NCI-H524 treated with DMSO at 0.1 percent for 48 hours (cell line): ENCODE results near the gene THG1L.
"Not testable (repeated sequence)": the region's sequence is repeated elsewhere in the genome, so short reads cannot be mapped to it uniquely, and the experiment has no call there.

Experiments
- DNase-seq: peaks from one replicate; lab custom pipeline; 2025; lab: John Stamatoyannopoulos, UW

The THG1L gene

DNA sequence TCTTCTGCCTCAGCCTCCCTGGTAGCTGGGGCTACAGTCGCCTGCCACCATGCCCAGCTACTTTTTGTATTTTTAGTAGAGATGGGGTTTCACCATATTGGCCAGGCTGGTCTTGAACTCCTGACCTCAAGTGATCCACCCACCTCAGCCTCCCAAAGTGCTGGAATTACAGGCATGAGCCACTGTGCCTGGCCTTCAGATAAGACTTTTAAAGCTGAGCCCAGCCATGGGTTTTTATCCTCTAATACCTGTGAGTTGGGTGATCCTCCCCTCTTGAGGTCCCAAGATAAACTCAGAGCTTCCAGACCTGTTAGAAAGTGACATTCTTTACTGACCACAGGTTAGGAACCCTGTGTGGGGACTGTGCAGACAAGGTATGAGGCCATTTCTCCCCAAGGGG, 3.4 kb upstream of the THG1L start:
- DNase-seq, result not testable (repeated sequence)

DNA sequence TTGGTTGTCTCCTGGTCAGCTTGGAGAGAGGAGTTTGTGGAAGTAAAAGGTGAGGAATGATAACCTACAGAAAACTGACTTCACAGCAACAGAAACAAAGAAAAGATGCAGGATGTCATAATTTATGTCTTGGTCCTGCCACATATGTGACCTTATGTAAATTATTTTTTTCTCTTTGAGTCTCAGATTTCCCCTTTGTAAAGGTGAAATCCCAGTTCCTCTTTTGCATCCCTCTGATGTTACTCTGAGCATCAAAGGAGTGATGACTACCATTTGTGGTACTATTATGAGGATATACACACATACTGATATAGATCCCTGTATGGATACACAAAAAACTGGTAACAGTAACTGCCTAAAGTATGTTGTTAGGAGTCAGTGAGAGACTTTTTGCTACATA, 1.4 kb upstream of the THG1L start:
- no peak for DNase-seq

DNA sequence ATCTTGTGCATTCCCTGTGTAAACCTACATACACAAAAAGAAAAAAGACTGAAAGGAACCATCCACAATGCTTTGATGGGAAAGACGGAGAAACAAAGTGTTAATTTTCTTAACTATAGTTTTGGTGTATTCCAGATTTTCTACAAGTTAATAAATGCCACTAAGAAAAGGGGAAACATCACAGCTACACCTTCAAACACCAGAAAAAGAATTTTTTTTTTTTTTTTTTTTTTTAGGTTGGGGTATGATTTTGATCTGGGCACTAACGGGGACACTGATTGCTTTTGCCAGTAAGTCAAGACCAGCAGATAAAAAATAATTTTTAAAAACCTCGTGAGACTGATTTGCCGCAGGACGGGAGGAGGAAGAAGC, 334 bp upstream of the THG1L start:
- DNase-seq, result no peak

GRCh38 chr5:157732130-157732514, 902 bp downstream of the THG1L start:
- DNase-seq, result no peak

- no peak for DNase-seq
Observed at GRCh38 chr5:157732596-157733262, 1.5 kb downstream of the THG1L start.

- no peak for DNase-seq
Observed at GRCh38 chr5:157734436-157734835, 3.2 kb downstream of the THG1L start.

DNA sequence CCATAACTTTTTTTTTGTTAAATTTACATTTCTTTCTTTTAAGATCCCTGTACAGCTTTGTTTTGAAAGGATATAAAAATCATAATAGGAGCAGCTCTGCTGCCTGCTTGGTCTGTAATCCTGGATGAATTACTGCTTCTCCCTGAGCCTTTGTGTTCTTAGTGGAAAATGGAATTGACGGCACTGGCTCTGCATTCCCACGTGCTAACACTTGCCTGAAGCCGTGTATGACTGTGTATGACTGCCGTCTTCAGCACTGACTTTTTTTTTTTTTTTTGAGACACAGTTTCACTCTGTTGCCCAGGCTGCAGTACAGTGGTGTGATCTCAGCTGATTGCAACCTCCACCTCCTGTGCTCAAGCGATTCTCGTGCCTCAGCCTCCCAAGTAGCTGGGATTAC, 4.8 kb downstream of the THG1L start:
- no peak for DNase-seq

DNA sequence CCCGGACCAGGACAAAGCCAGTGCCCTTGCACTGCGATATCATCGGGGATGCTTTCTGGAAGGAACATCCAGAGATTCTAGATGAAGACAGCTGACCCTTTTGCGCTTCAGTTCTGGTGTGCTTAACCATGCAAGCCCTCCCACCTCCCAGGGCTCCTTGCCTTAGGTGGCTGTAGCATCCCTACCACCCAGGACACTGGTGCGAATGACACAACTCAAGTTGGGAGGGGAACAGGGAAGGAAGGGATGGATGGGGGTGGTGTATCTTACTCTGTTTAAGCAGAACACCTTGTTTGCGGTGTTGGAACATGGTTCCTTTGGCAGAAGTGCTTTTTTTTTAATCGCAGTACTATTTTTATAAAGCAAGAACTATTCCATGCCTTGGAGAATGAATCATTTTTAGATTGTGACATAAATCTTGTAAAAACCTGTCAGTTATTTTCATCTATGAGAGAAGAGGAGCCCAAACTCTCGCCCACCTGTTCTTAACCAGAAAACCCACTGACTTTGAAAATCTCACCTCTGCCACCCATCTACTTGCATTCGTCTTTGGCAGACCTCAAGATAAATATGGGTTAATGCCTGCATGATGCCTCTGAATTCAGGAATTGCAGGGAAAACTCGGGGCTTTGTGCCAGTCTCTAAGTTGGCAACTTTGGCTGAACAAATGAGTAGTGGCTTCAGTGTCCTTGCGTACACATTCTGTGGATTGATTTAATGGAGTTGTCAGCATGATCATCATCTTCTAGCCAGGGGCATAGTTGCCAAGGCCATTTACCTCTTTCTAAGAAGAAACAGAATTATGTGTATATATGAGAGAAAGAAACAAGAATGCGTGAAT, 8.4 kb downstream of the THG1L start:
- DNase-seq, result no peak

- no peak for DNase-seq
Observed at GRCh38 chr5:157740229-157740610, 9.0 kb downstream of the THG1L start.

- no peak for DNase-seq
Observed at GRCh38 chr5:157741131-157741530, 9.9 kb downstream of the THG1L start.

GRCh38 chr5:157743163-157744050, 12.2 kb downstream of the THG1L start, which contains the start of gene LSM11:
Gene LSM11 (plus strand): TSS chr5:157743712. CDS start chr5:157743751, 39 bp downstream.
- DNase-seq, result no peak

- DNase-seq, result peak; percentile 66
Observed at GRCh38 chr5:157744051-157745011, 13.1 kb downstream of the THG1L start.

GRCh38 chr5:157745041-157745456, 13.8 kb downstream of the THG1L start:
- DNase-seq, result peak; percentile 66

- no peak for DNase-seq
Observed at GRCh38 chr5:157747173-157747740, 16.0 kb downstream of the THG1L start.

DNA sequence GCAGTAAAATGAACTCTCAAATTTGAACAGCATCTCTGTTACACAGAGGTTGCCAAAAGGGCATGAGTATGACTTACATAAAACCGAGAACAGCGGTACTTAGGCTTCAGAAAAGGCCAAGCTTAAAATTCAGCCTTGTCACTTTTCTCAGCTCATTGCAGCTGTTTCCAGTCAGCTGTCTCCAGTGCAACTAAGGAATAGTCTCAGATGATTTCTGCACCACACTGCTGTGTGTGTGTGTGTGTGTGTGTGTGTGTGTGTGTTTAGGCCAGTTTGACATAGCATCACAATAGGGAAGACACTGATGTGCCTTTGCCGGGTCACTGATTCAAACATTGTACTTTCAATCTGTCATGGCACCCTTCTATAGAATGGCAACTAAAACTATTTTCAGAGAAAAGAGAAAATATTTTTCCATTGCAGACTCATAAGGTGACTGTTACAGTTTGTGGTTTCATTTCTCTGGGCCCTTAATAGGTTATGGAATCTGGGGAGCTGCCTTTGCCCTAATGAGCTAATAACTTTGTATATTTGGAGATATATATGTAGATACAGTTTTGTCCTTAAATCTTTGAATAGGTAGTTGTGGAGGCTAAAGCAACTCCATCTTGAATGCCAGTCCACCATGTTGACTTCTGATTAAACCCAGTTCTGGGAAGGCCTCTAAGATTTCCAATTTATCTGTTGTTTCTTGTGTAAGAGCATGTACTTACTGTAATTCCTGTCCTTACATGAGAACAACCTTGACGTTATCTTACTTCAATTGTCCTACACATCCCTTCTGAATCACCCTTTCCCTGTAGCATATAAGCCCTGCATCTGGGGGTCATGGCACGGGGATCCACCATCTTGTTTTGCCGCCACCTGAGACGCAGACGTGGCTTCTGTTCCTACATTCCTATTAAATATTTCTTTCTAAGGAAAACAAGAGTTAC, 16.8 kb downstream of the THG1L start:
- no peak for DNase-seq

- no peak for DNase-seq
Observed at GRCh38 chr5:157748760-157749461, 17.7 kb downstream of the THG1L start.

- no peak for DNase-seq
Observed at GRCh38 chr5:157749462-157749799, 18.2 kb downstream of the THG1L start.

DNA sequence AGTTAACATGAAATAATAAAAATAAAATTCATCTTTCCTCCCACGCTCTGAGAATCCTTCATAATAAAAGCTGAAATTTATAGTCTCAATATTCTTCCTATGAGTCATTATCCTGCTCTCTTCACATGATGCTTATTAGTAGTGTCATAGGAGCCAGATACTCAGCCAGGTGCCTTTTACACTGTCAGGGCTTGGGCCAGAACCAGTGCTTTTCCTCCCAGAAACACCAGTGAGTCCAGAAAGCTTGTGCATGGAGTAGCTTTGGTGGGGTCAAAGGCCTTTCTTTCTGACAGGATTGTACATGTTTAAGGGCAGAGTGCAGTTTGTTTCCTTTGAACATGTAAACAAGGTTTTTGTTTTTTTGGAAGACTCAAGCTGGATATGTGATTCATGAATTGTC, 19.1 kb downstream of the THG1L start:
- DNase-seq, result no peak

GRCh38 chr5:157756122-157756521, 24.9 kb downstream of the THG1L start:
- DNase-seq, result no peak
